Heart left ventricle (tissue), 13 donors: ENCODE data around the gene ZNF646.

Experiments used
- POLR2A ChIP-seq, 2 donors: fragments of 450-650 bp; IDR thresholded peaks; one replicate each; pipeline ENCODE4 v1.6.1; 2017; ENCODE audit warnings: antibody characterized with exemption in 2 of 2, mild to moderate bottlenecking in 2 of 2, moderate library complexity in 2 of 2
- TF ChIP-seq, protein P1 (sequence below), 12 donors: fragments of 200-600 bp; sonication (generic) in 4 of 12; IDR thresholded peaks; one replicate each; pipeline versions ENCODE4 v1.5.0 to v1.8.0; 2018 to 2022; ENCODE audit warnings: antibody characterized with exemption in 12 of 12, mild to moderate bottlenecking in 5 of 12
- donor health status: ischemic (EF 13 %, LVEDD 7.1; RV severe dilation, severe dysfunction).
- donor health status: DM: no; HTN: yes; CAD: no.
- donor health status: DM: no; HTN: no; CAD: no.
- donor health status: ischemic (EF 25% LVEDD 6.9; RV normal size, moderate dysfunction).
- donor health status: ischemic (EF 25% LVEDD 5.7; RV mildly dilated, moderate dysfunction).
- donor health status: ischemic (EF 35%, LVEDD 5.7; RV mildly dilated, moderate dysfunction).
- donor health status: nonischemic (EF 11% LVEDD 7.7; RV severe dilation, severe dysfunction).
- donor health status: DM: yes; HTN: yes; CAD: no.
- donor health status: PGD.
- donor health status: ischemic (EF 29% LVEDD 5.4; RV normal size, mild dysfunction).
- donor health status: nonischemic (EF 23%, LVEDD 6.1; RV moderate dilation, normal function).

DNA sequence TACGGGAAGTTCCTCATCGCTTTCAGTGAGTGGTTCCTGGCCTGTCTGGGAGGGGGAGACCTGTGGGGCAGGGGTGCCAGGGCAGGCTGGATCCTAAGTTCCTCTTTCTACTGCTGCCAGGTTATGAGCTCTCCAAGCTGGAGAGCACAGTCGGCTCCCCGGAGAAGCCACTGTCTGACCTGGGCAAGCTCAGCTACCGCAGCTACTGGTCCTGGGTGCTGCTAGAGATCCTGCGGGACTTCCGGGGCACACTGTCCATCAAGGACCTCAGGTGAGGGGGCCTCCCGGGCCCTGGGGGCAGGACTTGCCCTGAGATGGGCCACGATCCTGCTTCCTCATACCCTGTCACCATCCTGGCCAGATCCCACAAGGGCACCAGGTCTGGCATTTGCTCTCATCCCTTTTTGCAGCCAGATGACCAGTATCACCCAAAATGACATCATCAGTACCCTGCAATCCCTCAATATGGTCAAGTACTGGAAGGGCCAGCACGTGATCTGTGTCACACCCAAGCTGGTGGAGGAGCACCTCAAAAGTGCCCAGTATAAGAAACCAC is 56.2 kb downstream of the ZNF646 start:
- TF ChIP-seq, protein P1, sequence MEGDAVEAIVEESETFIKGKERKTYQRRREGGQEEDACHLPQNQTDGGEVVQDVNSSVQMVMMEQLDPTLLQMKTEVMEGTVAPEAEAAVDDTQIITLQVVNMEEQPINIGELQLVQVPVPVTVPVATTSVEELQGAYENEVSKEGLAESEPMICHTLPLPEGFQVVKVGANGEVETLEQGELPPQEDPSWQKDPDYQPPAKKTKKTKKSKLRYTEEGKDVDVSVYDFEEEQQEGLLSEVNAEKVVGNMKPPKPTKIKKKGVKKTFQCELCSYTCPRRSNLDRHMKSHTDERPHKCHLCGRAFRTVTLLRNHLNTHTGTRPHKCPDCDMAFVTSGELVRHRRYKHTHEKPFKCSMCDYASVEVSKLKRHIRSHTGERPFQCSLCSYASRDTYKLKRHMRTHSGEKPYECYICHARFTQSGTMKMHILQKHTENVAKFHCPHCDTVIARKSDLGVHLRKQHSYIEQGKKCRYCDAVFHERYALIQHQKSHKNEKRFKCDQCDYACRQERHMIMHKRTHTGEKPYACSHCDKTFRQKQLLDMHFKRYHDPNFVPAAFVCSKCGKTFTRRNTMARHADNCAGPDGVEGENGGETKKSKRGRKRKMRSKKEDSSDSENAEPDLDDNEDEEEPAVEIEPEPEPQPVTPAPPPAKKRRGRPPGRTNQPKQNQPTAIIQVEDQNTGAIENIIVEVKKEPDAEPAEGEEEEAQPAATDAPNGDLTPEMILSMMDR (IDR thresholded peaks at IDR 0.05), result no peak
- no peak for TF ChIP-seq POLR2A (IDR thresholded peaks at IDR 0.05)
